Spleen (tissue), 7 donors: ENCODE data around the gene MYH1.

Source experiments
- CTCF ChIP-seq, 11 experiments: fragments of 200-600 bp in 7 of 11; fragments of 450-650 bp in 4 of 11; sonication (generic) in 4 of 11; IDR thresholded peaks in 8 of 11; conservative IDR thresholded peaks in 3 of 11; 1 replicate in 7 of 11; 2 replicates in 4 of 11; pipeline versions ENCODE4 v1.4.0 to v1.8.0; 2016 to 2021; ENCODE audit warnings: antibody characterized with exemption in 11 of 11, inconsistent platforms in 4 of 11, mild to moderate bottlenecking in 1 of 11
- POLR2A ChIP-seq, 3 donors: fragments of 450-650 bp; IDR thresholded peaks; one replicate each; pipeline ENCODE4 v1.5.1; 2017; ENCODE audit warnings: antibody characterized with exemption in 3 of 3, mild to moderate bottlenecking in 1 of 3
- POLR2AphosphoS5 ChIP-seq, 3 donors: sonication (generic); formaldehyde crosslinking; IDR thresholded peaks; one replicate each; pipeline ENCODE4 v1.5.1; 2017; ENCODE audit warnings: antibody characterized with exemption in 3 of 3
- donor health status: DM: no; HTN: no; CAD: no; lungs with moderate emphysema.
- donor health status: DM: no; HTN: no; CAD: no.
- donor health status: DM: no; HTN: no; CAD: no.

- TF ChIP-seq POLR2A (IDR thresholded peaks at IDR 0.05) = no peak
- TF ChIP-seq CTCF (IDR thresholded peaks at IDR 0.05 in 8 of 11, conservative IDR thresholded peaks at IDR 0.05 in 3 of 11) = no peak
- TF ChIP-seq POLR2AphosphoS5 (IDR thresholded peaks at IDR 0.05) = no peak
Measured at GRCh38 chr17:10447026-10447931, 71.1 kb downstream of the MYH1 start.
